Upper lobe of right lung (tissue), 1 donor: Measurements from ENCODE around the gene SEC22A. TPM values are rescaled to one million over a fixed set of nuclear protein-coding genes. Genes with fewer than 3 reads are reported as not detected.

Experiments
- ATAC-seq: fragments of 200-7000 bp; cut with Tn5 transposase; one replicate; pipeline ENCODE4 v1.9.1; 2020; ENCODE audit warnings: mild to moderate bottlenecking, moderate library complexity
- DNase-seq: peaks from one replicate; pipeline ENCODE4 v3.0.0-alpha.2; 2020
- H3K27ac ChIP-seq: fragments of 200-600 bp; one replicate; pipeline ENCODE4 v1.8.0; 2022
- H3K27me3 ChIP-seq: fragments of 200-600 bp; one replicate; pipeline ENCODE4 v1.8.0; 2022; ENCODE audit warnings: mild to moderate bottlenecking
- H3K36me3 ChIP-seq: fragments of 200-600 bp; one replicate; pipeline ENCODE4 v1.8.0; 2022
- H3K4me1 ChIP-seq: fragments of 200-600 bp; one replicate; pipeline ENCODE4 v1.8.0; 2022
- H3K4me3 ChIP-seq: fragments of 200-600 bp; one replicate; pipeline ENCODE4 v1.8.0; 2022; ENCODE audit warnings: mild to moderate bottlenecking
- H3K9me3 ChIP-seq: fragments of 200-600 bp; one replicate; pipeline ENCODE4 v1.8.0; 2022
- CTCF ChIP-seq: fragments of 200-600 bp; IDR thresholded peaks from one replicate; pipeline ENCODE4 v1.8.0; 2022; ENCODE audit warnings: antibody characterized with exemption
- intact Hi-C: fragments of 100-400 bp; cut with DNase I; formaldehyde crosslinking; loops from one replicate; pipeline ENCODE4 v1.11.0; 2022
- total RNA-seq: library from RNA; stranded (reverse); fragmentation: NEBNext Ultra II Directional; extraction: Animal tissue kit (Norgen Biotek cat#: 25700); gene quantifications from one replicate; pipeline ENCODE4 v1.2.1, GENCODE V29; 2021
- donor health status: DM: no; HTN: yes; CAD: no; lungs with severe emphysema.

SEC22A gene
- total RNA-seq, 1 donor from 2014 or later: 14.4 TPM

- H3K27me3 ChIP-seq: no peaks in the 10 kb centered on the region
- no peak overlapping the region for H3K27ac ChIP-seq
- H3K9me3 ChIP-seq: no peaks in the 10 kb centered on the region
- intact Hi-C loops: no loop called here
- ATAC-seq (no peak), DNase-seq (no peak)
- H3K36me3 ChIP-seq: peaks cover 26% of the 10 kb centered on the region
- peaks cover 6% of the 10 kb centered on the region for H3K4me1 ChIP-seq
- no peak for TF ChIP-seq CTCF
- no peak overlapping the region for H3K4me3 ChIP-seq
These were observed 42.8 kb upstream of the SEC22A start for GRCh38 chr3:123158899-123159390.

GRCh38 chr3:123159926-123160635 lies 41.7 kb upstream of the SEC22A start:
- DNase-seq: no peak
- Histone ChIP-seq H3K27me3 (no peaks in the 10 kb centered on the region), H3K36me3 (peaks cover 34% of the 10 kb centered on the region), H3K9me3 (no peaks in the 10 kb centered on the region), H3K27ac (no peak overlapping the region), H3K4me1 (peaks cover 6% of the 10 kb centered on the region), H3K4me3 (no peak overlapping the region)
- ATAC-seq: no peak
- intact Hi-C loops: no loop called here
- TF ChIP-seq CTCF: no peak

- no peaks in the 10 kb centered on the region for H3K9me3 ChIP-seq
- H3K27ac ChIP-seq: no peak overlapping the region
- peaks cover 28% of the 10 kb centered on the region for H3K36me3 ChIP-seq
- no peak overlapping the region for H3K4me3 ChIP-seq
- ATAC-seq (no peak), DNase-seq (no peak)
- peaks cover 6% of the 10 kb centered on the region for H3K4me1 ChIP-seq
- intact Hi-C loops: no loop called here
- no peak for TF ChIP-seq CTCF
- H3K27me3 ChIP-seq: no peaks in the 10 kb centered on the region
These were observed 40.6 kb upstream of the SEC22A start for GRCh38 chr3:123161167-123161566.

- H3K27me3 ChIP-seq: no peaks in the 10 kb centered on the region
- intact Hi-C loops: no loop called here
- H3K4me3 ChIP-seq: no peak overlapping the region
- ATAC-seq (no peak), DNase-seq (no peak)
- no peaks in the 10 kb centered on the region for H3K9me3 ChIP-seq
- peaks cover 28% of the 10 kb centered on the region for H3K36me3 ChIP-seq
- no peak overlapping the region for H3K27ac ChIP-seq
- no peaks in the 10 kb centered on the region for H3K4me1 ChIP-seq
- no peak for TF ChIP-seq CTCF
These were observed 38.6 kb upstream of the SEC22A start for GRCh38 chr3:123163141-123163540.

GRCh38 chr3:123165163-123165562 lies 36.6 kb upstream of the SEC22A start:
- intact Hi-C loops: no loop called here
- ATAC-seq: no peak
- H3K36me3 ChIP-seq: peaks cover 28% of the 10 kb centered on the region

More at GRCh38 chr3:123165163-123165562, 36.6 kb upstream of the SEC22A start:
- DNase-seq: no peak
- Histone ChIP-seq H3K27me3 (no peaks in the 10 kb centered on the region), H3K4me3 (no peak overlapping the region), H3K9me3 (no peaks in the 10 kb centered on the region), H3K27ac (no peak overlapping the region), H3K4me1 (no peaks in the 10 kb centered on the region)
- no peak for TF ChIP-seq CTCF
